ENCODE results near the gene SDK1. TPM values are rescaled to one million over a fixed set of nuclear protein-coding genes. Genes with fewer than 3 reads are reported as not detected.

The SDK1 gene
- total and polyA plus RNA-seq, 10 of the 15 experiments (the other 5 are each of a cell fraction or from before 2014, with no cell fraction given): 0.14 to 0.33 TPM; not detected in 8

DNA sequence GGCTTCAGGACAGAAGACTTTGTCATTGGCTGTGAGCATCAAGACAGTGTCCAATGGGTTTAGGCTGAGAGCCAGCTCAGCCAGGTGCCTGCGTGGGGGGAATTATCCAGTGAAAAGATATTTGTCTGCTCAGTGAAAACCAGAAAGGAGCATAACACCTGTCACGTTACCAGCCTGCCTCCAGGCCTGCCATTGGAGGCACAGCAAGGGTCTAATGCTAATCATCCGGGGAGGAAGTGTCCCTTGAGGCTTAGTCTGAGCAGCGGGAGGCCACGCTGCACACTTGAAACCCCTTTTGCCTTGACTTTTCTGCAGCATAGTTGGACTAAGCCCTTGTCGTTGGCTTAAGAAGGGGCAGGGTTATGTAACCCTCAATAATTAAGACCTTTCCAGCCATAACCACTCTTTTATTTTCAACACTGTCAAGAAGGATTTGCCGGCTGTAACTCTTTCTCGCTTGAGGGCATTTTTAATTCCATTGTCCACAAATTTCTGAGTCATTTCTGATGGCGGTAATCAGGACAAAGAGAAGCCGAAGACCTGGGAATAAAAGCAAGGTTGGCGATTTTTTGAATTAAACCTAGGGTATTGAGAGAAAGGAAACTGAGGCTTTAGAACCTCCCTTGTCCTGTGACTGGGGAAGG lies 741.5 kb downstream of the SDK1 start:
- H3K4me3 ChIP-seq: no peak overlapping the region
- DNase-seq (ENCODE audit: low read depth, low spot score) (no peak), ATAC-seq (no peak), FAIRE-seq (no peak)
- H4K20me1 ChIP-seq (ENCODE audit: control insufficient read depth, insufficient read depth): no peaks in the 10 kb centered on the region
- intact Hi-C loops (cut with micrococcal nuclease; ENCODE audit: unreplicated experiment) (no loop called here), in situ Hi-C loops (cut with MboI) (no loop called here)
- H3K4me2 ChIP-seq (ENCODE audit: control insufficient read depth, insufficient read depth): no peak overlapping the region
- RAD21 ChIA-PET (ENCODE audit: unreplicated experiment): no interaction called here
- H3K79me2 ChIP-seq (ENCODE audit: control insufficient read depth, insufficient read depth, low read length): no peaks in the 10 kb centered on the region
- POLR2A ChIA-PET: no interaction called here
- H3K36me3 ChIP-seq (ENCODE audit: control insufficient read depth in 2 of 2, insufficient read depth in 2 of 2, low read length in 1 of 2): no peaks in the 10 kb centered on the region
- SMC1A ChIA-PET (ENCODE audit: uncharacterized antibody, unreplicated experiment): no interaction called here
- no peak overlapping the region for H2AFZ ChIP-seq (ENCODE audit: control insufficient read depth, low read depth, low read length)
- CTCF ChIA-PET: no interaction called here
- H3K27me3 ChIP-seq (replicated peaks in 1 of 2; ENCODE audit: control insufficient read depth in 2 of 2, insufficient read depth in 2 of 2, low read length in 1 of 2): no peaks in the 10 kb centered on the region
- H3K27ac ChIP-seq (ENCODE audit: control insufficient read depth, insufficient read depth): no peak overlapping the region
- WGBS (ENCODE audit: insufficient coverage, insufficient replicate concordance, low lambda C conversion rate, missing lambda C conversion rate): 33% methylated on average over 11 of the region's 11 CpGs
- no peak overlapping the region for H3K9ac ChIP-seq (ENCODE audit: control insufficient read depth, insufficient read depth, low read length)
- no peaks in the 10 kb centered on the region; the same call in 2 of the 3 replicates for H3K9me3 ChIP-seq (replicated peaks; ENCODE audit: control insufficient read depth, insufficient read depth, low read length)
- no peaks in the 10 kb centered on the region for H3K4me1 ChIP-seq (ENCODE audit: control insufficient read depth, insufficient read depth, low read length)
- BruUV-seq (replicated peaks): no TSS peak
- no peak for TF ChIP-seq NBN (IDR thresholded peaks at IDR 0.05)
- no peak for TF ChIP-seq IRF3 (IDR thresholded peaks at IDR 0.05)
- TF ChIP-seq RAD51 (IDR thresholded peaks at IDR 0.05): no peak
- TF ChIP-seq, protein P1, sequence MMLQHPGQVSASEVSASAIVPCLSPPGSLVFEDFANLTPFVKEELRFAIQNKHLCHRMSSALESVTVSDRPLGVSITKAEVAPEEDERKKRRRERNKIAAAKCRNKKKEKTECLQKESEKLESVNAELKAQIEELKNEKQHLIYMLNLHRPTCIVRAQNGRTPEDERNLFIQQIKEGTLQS (IDR thresholded peaks at IDR 0.05; ENCODE audit: borderline replicate concordance, extremely low read depth, low read depth, low read length): no peak
- TF ChIP-seq TARDBP (IDR thresholded peaks at IDR 0.05; ENCODE audit: borderline replicate concordance): no peak
- no peak for TF ChIP-seq POLR2AphosphoS2 (IDR thresholded peaks at IDR 0.05; ENCODE audit: low read depth, low read length)
- TF ChIP-seq RAD21 (IDR thresholded peaks at IDR 0.05; ENCODE audit: insufficient read depth, low read depth, low read length): no peak
- TF ChIP-seq NRF1 (conservative IDR thresholded peaks at IDR 0.05; ENCODE audit: low read depth, low read length): no peak
- no peak for TF ChIP-seq TCF3 (IDR thresholded peaks at IDR 0.05; ENCODE audit: borderline replicate concordance, insufficient read depth, low read depth, low read length)
- no peak for TF ChIP-seq TBL1XR1 (IDR thresholded peaks at IDR 0.05; ENCODE audit: low read depth, low read length)
- TF ChIP-seq EGR1 (IDR thresholded peaks at IDR 0.05; ENCODE audit: borderline replicate concordance in 1 of 2, low read depth in 2 of 2, low read length in 2 of 2): no peak
- TF ChIP-seq, protein P2, sequence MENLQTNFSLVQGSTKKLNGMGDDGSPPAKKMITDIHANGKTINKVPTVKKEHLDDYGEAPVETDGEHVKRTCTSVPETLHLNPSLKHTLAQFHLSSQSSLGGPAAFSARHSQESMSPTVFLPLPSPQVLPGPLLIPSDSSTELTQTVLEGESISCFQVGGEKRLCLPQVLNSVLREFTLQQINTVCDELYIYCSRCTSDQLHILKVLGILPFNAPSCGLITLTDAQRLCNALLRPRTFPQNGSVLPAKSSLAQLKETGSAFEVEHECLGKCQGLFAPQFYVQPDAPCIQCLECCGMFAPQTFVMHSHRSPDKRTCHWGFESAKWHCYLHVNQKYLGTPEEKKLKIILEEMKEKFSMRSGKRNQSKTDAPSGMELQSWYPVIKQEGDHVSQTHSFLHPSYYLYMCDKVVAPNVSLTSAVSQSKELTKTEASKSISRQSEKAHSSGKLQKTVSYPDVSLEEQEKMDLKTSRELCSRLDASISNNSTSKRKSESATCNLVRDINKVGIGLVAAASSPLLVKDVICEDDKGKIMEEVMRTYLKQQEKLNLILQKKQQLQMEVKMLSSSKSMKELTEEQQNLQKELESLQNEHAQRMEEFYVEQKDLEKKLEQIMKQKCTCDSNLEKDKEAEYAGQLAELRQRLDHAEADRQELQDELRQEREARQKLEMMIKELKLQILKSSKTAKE (IDR thresholded peaks at IDR 0.05; ENCODE audit: low read depth, poor library complexity, severe bottlenecking): no peak
- TF ChIP-seq, protein P3, sequence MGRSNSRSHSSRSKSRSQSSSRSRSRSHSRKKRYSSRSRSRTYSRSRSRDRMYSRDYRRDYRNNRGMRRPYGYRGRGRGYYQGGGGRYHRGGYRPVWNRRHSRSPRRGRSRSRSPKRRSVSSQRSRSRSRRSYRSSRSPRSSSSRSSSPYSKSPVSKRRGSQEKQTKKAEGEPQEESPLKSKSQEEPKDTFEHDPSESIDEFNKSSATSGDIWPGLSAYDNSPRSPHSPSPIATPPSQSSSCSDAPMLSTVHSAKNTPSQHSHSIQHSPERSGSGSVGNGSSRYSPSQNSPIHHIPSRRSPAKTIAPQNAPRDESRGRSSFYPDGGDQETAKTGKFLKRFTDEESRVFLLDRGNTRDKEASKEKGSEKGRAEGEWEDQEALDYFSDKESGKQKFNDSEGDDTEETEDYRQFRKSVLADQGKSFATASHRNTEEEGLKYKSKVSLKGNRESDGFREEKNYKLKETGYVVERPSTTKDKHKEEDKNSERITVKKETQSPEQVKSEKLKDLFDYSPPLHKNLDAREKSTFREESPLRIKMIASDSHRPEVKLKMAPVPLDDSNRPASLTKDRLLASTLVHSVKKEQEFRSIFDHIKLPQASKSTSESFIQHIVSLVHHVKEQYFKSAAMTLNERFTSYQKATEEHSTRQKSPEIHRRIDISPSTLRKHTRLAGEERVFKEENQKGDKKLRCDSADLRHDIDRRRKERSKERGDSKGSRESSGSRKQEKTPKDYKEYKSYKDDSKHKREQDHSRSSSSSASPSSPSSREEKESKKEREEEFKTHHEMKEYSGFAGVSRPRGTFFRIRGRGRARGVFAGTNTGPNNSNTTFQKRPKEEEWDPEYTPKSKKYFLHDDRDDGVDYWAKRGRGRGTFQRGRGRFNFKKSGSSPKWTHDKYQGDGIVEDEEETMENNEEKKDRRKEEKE (IDR thresholded peaks at IDR 0.05): no peak
- no peak for TF ChIP-seq SREBF1 (IDR thresholded peaks at IDR 0.05; ENCODE audit: low read length)
- TF ChIP-seq SMARCA5 (IDR thresholded peaks at IDR 0.05): no peak
- TF ChIP-seq CBX3 (IDR thresholded peaks at IDR 0.05; ENCODE audit: borderline replicate concordance, low read depth): no peak
- TF ChIP-seq CBFB (IDR thresholded peaks at IDR 0.05; ENCODE audit: low read depth): no peak
- TF ChIP-seq POLR2AphosphoS5 (IDR thresholded peaks at IDR 0.05; ENCODE audit: low read length): no peak
- no peak for TF ChIP-seq IKZF1 (conservative IDR thresholded peaks at IDR 0.05)

All from GM12878 (cell line).